KMS-11 (cell line): ENCODE results near the gene THRA.

ENCODE experiments used
- H2AFZ ChIP-seq: fragments of 200-600 bp; sonication (generic); 2 replicates; pipeline ENCODE4 v1.6.1; 2016; ENCODE audit warnings: antibody characterized with exemption, mixed run types, low read depth
- H3K27ac ChIP-seq: fragments of 200-600 bp; sonication (generic); 2 replicates; pipeline ENCODE4 v1.6.1; 2016; ENCODE audit warnings: mild to moderate bottlenecking, mixed run types
- H3K27me3 ChIP-seq: fragments of 200-600 bp; sonication (generic); 2 replicates; pipeline ENCODE4 v1.6.1; 2017; ENCODE audit warnings: mild to moderate bottlenecking, low read depth, mixed run types, moderate library complexity; ENCODE audit not compliant: insufficient read depth
- H3K36me3 ChIP-seq: fragments of 200-600 bp; sonication (generic); 2 replicates; pipeline ENCODE4 v1.6.1; 2017; ENCODE audit warnings: mild to moderate bottlenecking, mixed run types; ENCODE audit not compliant: insufficient read depth
- H3K4me1 ChIP-seq: fragments of 200-600 bp; sonication (generic); 2 replicates; pipeline ENCODE4 v1.6.1; 2016; ENCODE audit warnings: mild to moderate bottlenecking, low read depth, mixed run types; ENCODE audit not compliant: poor library complexity, severe bottlenecking
- H3K4me2 ChIP-seq: fragments of 200-600 bp; sonication (generic); 2 replicates; pipeline ENCODE4 v1.7.0; 2016; ENCODE audit warnings: mild to moderate bottlenecking, mixed run types
- H3K4me3 ChIP-seq: fragments of 200-600 bp; sonication (generic); IDR thresholded peaks from 2 replicates; pipeline ENCODE4 v1.6.1; 2017; ENCODE audit warnings: low read depth, low read length, mixed read lengths; ENCODE audit not compliant: insufficient read depth
- H3K79me2 ChIP-seq: fragments of 200-600 bp; sonication (generic); 2 replicates; pipeline ENCODE4 v1.6.1; 2016; ENCODE audit warnings: low read depth, mixed run types; ENCODE audit not compliant: insufficient read depth
- H3K9ac ChIP-seq: fragments of 200-600 bp; sonication (generic); 2 replicates; pipeline ENCODE4 v1.6.1; 2016; ENCODE audit warnings: mild to moderate bottlenecking, mixed run types
- H4K20me1 ChIP-seq: fragments of 200-600 bp; sonication (generic); 2 replicates; pipeline ENCODE4 v1.6.1; 2016; ENCODE audit warnings: mild to moderate bottlenecking, mixed run types; ENCODE audit not compliant: insufficient read depth
- CTCF ChIP-seq: fragments of 200-600 bp; sonication (generic); conservative IDR thresholded peaks from 2 replicates; pipeline ENCODE4 v1.6.1; 2017; ENCODE audit warnings: low read depth, mild to moderate bottlenecking, antibody characterized with exemption, low read length, moderate library complexity, mixed read lengths

THRA gene

GRCh38 chr17:40100419-40100668 lies 37.6 kb downstream of the THRA start, which contains the start of gene NR1D1:
Gene NR1D1 (minus strand): TSS chr17:40100589. CDS start chr17:40100094, 495 bp downstream.
- Histone ChIP-seq H3K36me3 (no peaks in the 10 kb centered on the region), H3K27ac (peak within 1 kb of the TSS; percentile 52), H3K4me3 (peak within 1 kb of the TSS; percentile 58), H3K9ac (peak within 1 kb of the TSS; percentile 64), H2AFZ (peak within 1 kb of the TSS; percentile 38), H3K4me1 (peaks cover 72% of the 10 kb centered on the region), H3K4me2 (peak within 1 kb of the TSS; percentile 94), H3K27me3 (no peaks in the 10 kb centered on the region), H4K20me1 (no peaks in the 10 kb centered on the region), H3K79me2 (peaks cover 5% of the 10 kb centered on the region; the same call in 1 of the 2 replicates)
- TF ChIP-seq CTCF, result no peak

GRCh38 chr17:40100669-40101366 lies 38.1 kb downstream of the THRA start:
- peaks cover 5% of the 10 kb centered on the region; the same call in 1 of the 2 replicates for H3K79me2 ChIP-seq
- peak overlapping the region; percentile 52 for H3K27ac ChIP-seq
- H3K27me3 ChIP-seq, result no peaks in the 10 kb centered on the region
- H4K20me1 ChIP-seq, result no peaks in the 10 kb centered on the region
- TF ChIP-seq CTCF, result no peak
- peak overlapping the region; percentile 38 for H2AFZ ChIP-seq
- no peak overlapping the region for H3K4me3 ChIP-seq
- peak overlapping the region; percentile 94 for H3K4me2 ChIP-seq
- H3K4me1 ChIP-seq, result peaks cover 73% of the 10 kb centered on the region
- H3K36me3 ChIP-seq, result no peaks in the 10 kb centered on the region
- peak overlapping the region; percentile 64 for H3K9ac ChIP-seq

- H3K9ac ChIP-seq, result no peak overlapping the region; the same call in 1 of the 2 replicates
- H3K4me3 ChIP-seq, result no peak overlapping the region
- TF ChIP-seq CTCF, result no peak
Observed at GRCh38 chr17:40101367-40102210, 38.8 kb downstream of the THRA start.

GRCh38 chr17:40103071-40103661 lies 40.4 kb downstream of the THRA start:
- Histone ChIP-seq H3K36me3 (no peaks in the 10 kb centered on the region), H3K27me3 (no peaks in the 10 kb centered on the region), H4K20me1 (no peaks in the 10 kb centered on the region), H3K79me2 (peaks cover under 1% of the 10 kb centered on the region; the same call in 1 of the 2 replicates), H3K4me1 (peaks cover 58% of the 10 kb centered on the region), H2AFZ (peak overlapping the region; percentile 72), H3K27ac (peak overlapping the region; percentile 73), H3K4me3 (no peak overlapping the region), H3K9ac (peak overlapping the region; percentile 45; the same call in 1 of the 2 replicates), H3K4me2 (peak overlapping the region; percentile 73)
- TF ChIP-seq CTCF, result no peak

More at GRCh38 chr17:40101367-40102210, 38.8 kb downstream of the THRA start:
- no peaks in the 10 kb centered on the region for H4K20me1 ChIP-seq
- H3K79me2 ChIP-seq, result peaks cover 5% of the 10 kb centered on the region; the same call in 1 of the 2 replicates
- H3K4me2 ChIP-seq, result peak overlapping the region; percentile 94
- H3K27ac ChIP-seq, result no peak overlapping the region
- peak overlapping the region; percentile 38 for H2AFZ ChIP-seq
- H3K4me1 ChIP-seq, result peaks cover 67% of the 10 kb centered on the region
- no peaks in the 10 kb centered on the region for H3K36me3 ChIP-seq
- H3K27me3 ChIP-seq, result no peaks in the 10 kb centered on the region
